Effector memory CD4-positive, alpha-beta T cell (primary cell): ENCODE results near the gene HIGD2A.
"Not testable (repeated sequence)": the region's sequence is repeated elsewhere in the genome, so short reads cannot be mapped to it uniquely, and the experiment has no call there.

Source experiments
- DNase-seq, 3 donors: peaks; one replicate each; pipeline ENCODE4 v3.0.0-alpha.2; 2020
- H3K27ac ChIP-seq: 2 replicates; pipeline ENCODE4 v1.7.0; 2013; ENCODE audit warnings: mild to moderate bottlenecking, low read length, moderate library complexity; ENCODE audit not compliant: insufficient read depth, poor library complexity, severe bottlenecking
- H3K27me3 ChIP-seq: replicated peaks from 2 replicates; pipeline ENCODE4 v1.7.0; 2013; ENCODE audit warnings: mild to moderate bottlenecking, low read length; ENCODE audit not compliant: insufficient read depth, control insufficient read depth, poor library complexity, severe bottlenecking
- H3K36me3 ChIP-seq: 2 replicates; pipeline ENCODE4 v1.7.0; 2013; ENCODE audit warnings: mild to moderate bottlenecking, low read length, moderate library complexity; ENCODE audit not compliant: control insufficient read depth, insufficient read depth
- H3K4me1 ChIP-seq: 2 replicates; pipeline ENCODE4 v1.7.0; 2013; ENCODE audit warnings: low read length, mild to moderate bottlenecking; ENCODE audit not compliant: control insufficient read depth, insufficient read depth, poor library complexity, severe bottlenecking
- H3K4me3 ChIP-seq: 2 replicates; pipeline ENCODE4 v1.7.0; 2013; ENCODE audit warnings: low read length, low read depth, mild to moderate bottlenecking; ENCODE audit not compliant: insufficient read depth, poor library complexity, severe bottlenecking
- H3K9me3 ChIP-seq: 2 replicates; pipeline ENCODE4 v1.7.0; 2013; ENCODE audit warnings: mild to moderate bottlenecking, low read length, moderate library complexity; ENCODE audit not compliant: control insufficient read depth

The HIGD2A gene

DNA sequence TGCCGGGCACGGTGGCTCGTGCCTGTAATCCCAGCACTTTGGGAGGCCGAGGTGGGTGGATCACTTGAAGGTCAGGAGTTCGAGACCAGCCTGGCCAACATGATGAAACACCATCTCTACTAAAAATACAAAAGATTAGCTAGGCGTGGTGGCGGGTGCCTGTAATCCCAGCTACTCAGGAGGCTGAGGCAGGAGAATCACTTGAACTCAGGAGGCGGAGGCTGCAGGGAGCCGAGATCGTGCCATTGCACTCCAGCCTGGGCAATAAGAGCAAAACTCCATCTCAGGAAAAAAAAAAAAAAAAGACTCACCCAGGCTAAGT lies 19.7 kb downstream of the HIGD2A start:
- not testable (repeated sequence) for DNase-seq, H3K9me3 ChIP-seq, H3K27me3 ChIP-seq, H3K4me1 ChIP-seq, H3K27ac ChIP-seq, H3K4me3 ChIP-seq
- H3K36me3 ChIP-seq: peaks cover 21% of the 10 kb centered on the region

GRCh38 chr5:176408590-176408989 lies 20.0 kb downstream of the HIGD2A start:
- Histone ChIP-seq H3K9me3 (no peaks in the 10 kb centered on the region), H3K4me1 (peaks cover 3% of the 10 kb centered on the region), H3K36me3 (peaks cover 21% of the 10 kb centered on the region), H3K27me3 (no peaks in the 10 kb centered on the region), H3K4me3 (no peak overlapping the region), H3K27ac (no peak overlapping the region)
- DNase-seq: no peak

GRCh38 chr5:176409765-176410164 lies 21.2 kb downstream of the HIGD2A start:
- Histone ChIP-seq H3K9me3 (no peaks in the 10 kb centered on the region), H3K4me3 (no peak overlapping the region), H3K27me3 (no peaks in the 10 kb centered on the region), H3K27ac (no peak overlapping the region), H3K4me1 (peaks cover 3% of the 10 kb centered on the region), H3K36me3 (peaks cover 21% of the 10 kb centered on the region)
- DNase-seq: no peak

- peaks cover 3% of the 10 kb centered on the region for H3K4me1 ChIP-seq
- no peak overlapping the region for H3K27ac ChIP-seq
- DNase-seq: no peak
- H3K4me3 ChIP-seq: no peak overlapping the region
- peaks cover 21% of the 10 kb centered on the region for H3K36me3 ChIP-seq
- H3K27me3 ChIP-seq: no peaks in the 10 kb centered on the region
- H3K9me3 ChIP-seq: no peaks in the 10 kb centered on the region
Observed at GRCh38 chr5:176410486-176411180, 22.1 kb downstream of the HIGD2A start.

DNA sequence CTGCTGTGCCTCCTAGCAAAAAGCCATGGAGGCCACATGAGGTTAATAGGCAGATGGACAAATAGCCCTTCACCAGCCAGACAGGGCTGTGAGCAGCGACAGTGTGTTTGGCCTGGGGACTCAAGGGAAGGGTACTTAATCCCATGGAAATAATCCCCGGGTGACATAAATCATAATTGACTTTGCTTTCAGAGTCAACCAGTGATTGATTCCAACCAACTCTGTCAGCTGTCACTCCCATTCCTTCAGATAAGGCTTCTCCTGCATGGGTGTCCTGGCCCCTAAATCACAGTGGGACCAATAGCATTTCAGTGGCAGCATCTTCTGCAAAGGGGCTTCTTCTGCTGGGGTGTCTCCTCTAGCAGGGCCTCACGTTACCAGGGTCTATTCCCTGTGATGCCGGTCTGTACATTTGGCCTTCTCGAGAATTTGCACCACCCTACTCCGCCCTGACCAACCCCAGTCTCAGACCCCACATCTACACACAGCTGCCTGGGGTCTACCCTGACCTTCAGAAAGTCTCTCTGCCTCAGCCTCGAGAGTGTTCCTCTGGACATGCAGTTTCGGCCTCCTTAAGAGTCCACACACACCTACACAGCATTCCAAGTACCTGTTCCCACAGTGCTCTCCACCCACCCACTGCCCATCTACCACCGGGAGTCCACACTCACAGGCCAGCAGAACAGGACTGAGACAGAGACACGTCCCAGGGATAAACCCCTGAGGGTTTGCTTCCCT lies 24.1 kb downstream of the HIGD2A start:
- Histone ChIP-seq H3K4me3 (no peak overlapping the region), H3K4me1 (peaks cover 9% of the 10 kb centered on the region), H3K36me3 (peaks cover 7% of the 10 kb centered on the region)

GRCh38 chr5:176413255-176413565 lies 24.7 kb downstream of the HIGD2A start:
- Histone ChIP-seq H3K4me1 (peaks cover 9% of the 10 kb centered on the region), H3K27ac (no peak overlapping the region), H3K27me3 (no peaks in the 10 kb centered on the region), H3K9me3 (no peaks in the 10 kb centered on the region), H3K4me3 (no peak overlapping the region), H3K36me3 (peaks cover 4% of the 10 kb centered on the region)
- DNase-seq: no peak

More for the DNA sequence above, 24.1 kb downstream of the HIGD2A start:
- DNase-seq: no peak
- no peak overlapping the region for H3K27ac ChIP-seq
- no peaks in the 10 kb centered on the region for H3K27me3 ChIP-seq
- no peaks in the 10 kb centered on the region for H3K9me3 ChIP-seq

- Histone ChIP-seq H3K9me3 (no peaks in the 10 kb centered on the region), H3K4me1 (peaks cover 9% of the 10 kb centered on the region), H3K4me3 (no peak overlapping the region), H3K27ac (no peak overlapping the region), H3K36me3 (peaks cover 4% of the 10 kb centered on the region), H3K27me3 (no peaks in the 10 kb centered on the region)
- DNase-seq: no peak
Observed at GRCh38 chr5:176413709-176414191, 25.2 kb downstream of the HIGD2A start.

DNA sequence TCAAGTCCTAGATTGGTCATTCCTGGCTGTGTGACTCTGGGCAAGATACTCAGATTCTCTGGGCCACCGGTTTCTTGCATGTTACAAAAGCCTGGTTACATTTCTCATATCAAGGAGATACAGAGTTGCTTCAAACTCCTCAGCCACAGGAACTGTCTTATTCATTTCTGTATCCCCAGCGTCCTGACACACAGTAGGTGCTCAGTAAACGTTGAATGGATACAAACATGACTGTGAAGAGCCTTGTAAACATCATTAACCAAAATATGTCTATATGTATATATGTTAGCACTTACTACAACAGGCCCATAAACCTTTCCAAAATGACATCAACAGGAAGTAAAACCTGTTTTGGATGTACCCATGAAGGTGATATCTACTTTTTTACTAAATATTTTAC lies 26.2 kb downstream of the HIGD2A start:
- Histone ChIP-seq H3K27me3 (no peaks in the 10 kb centered on the region), H3K4me1 (peaks cover 9% of the 10 kb centered on the region), H3K36me3 (peaks cover 4% of the 10 kb centered on the region), H3K27ac (no peak overlapping the region), H3K4me3 (no peak overlapping the region), H3K9me3 (no peaks in the 10 kb centered on the region)
- DNase-seq: no peak

GRCh38 chr5:176415240-176415951 lies 26.8 kb downstream of the HIGD2A start:
- Histone ChIP-seq H3K4me1 (peaks cover 9% of the 10 kb centered on the region), H3K9me3 (no peaks in the 10 kb centered on the region), H3K27me3 (no peaks in the 10 kb centered on the region), H3K36me3 (peaks cover 4% of the 10 kb centered on the region), H3K27ac (peak overlapping the region; percentile 74), H3K4me3 (peak overlapping the region; percentile 85)
- no peak for DNase-seq
